Upper lobe of left lung (tissue), 6 donors: Measurements from ENCODE around the gene SERTAD2. TPM values are rescaled to one million over a fixed set of nuclear protein-coding genes. Genes with fewer than 3 reads are reported as not detected.

Experiments used
- ATAC-seq, 2 donors: fragments of 200-7000 bp; cut with Tn5 transposase; one replicate each; pipeline ENCODE4 v1.9.1; 2022; ENCODE audit warnings: mild to moderate bottlenecking in 2 of 2, moderate library complexity in 2 of 2; ENCODE audit not compliant: low FRiP score in 2 of 2
- DNase-seq, 2 donors: peaks; one replicate each; pipeline ENCODE4 v3.0.0-alpha.2; 2019 to 2020
- H3K27ac ChIP-seq, 4 donors: fragments of 200-600 bp; sonication (generic); one replicate each; pipeline ENCODE4 v1.5.1; 2016 to 2019
- H3K27me3 ChIP-seq, 4 donors: fragments of 200-600 bp; sonication (generic); one replicate each; pipeline ENCODE4 v1.5.1; 2017 to 2019
- H3K36me3 ChIP-seq, 4 donors: fragments of 200-600 bp; sonication (generic); one replicate each; pipeline ENCODE4 v1.5.1; 2016 to 2019
- H3K4me1 ChIP-seq, 4 donors: fragments of 200-600 bp; sonication (generic); one replicate each; pipeline ENCODE4 v1.5.1; 2018 to 2019
- H3K4me3 ChIP-seq, 4 donors: fragments of 200-600 bp; sonication (generic); one replicate each; pipeline ENCODE4 v1.5.1; 2017 to 2019; ENCODE audit warnings: mild to moderate bottlenecking in 2 of 4, moderate library complexity in 1 of 4
- H3K9me3 ChIP-seq, 4 donors: fragments of 200-600 bp; sonication (generic); one replicate each; pipeline ENCODE4 v1.5.1; 2018 to 2019
- EP300 ChIP-seq, 4 donors: sonication (generic); formaldehyde crosslinking; IDR thresholded peaks; one replicate each; pipeline ENCODE4 v1.5.1; 2017; ENCODE audit warnings: antibody characterized with exemption in 4 of 4, control low read depth in 2 of 4
- POLR2A ChIP-seq, 4 donors: fragments of 450-650 bp; IDR thresholded peaks; one replicate each; pipeline ENCODE4 v1.5.1; 2016 to 2017; ENCODE audit warnings: antibody characterized with exemption in 4 of 4, mild to moderate bottlenecking in 2 of 4
- POLR2AphosphoS5 ChIP-seq, 2 donors: sonication (generic); formaldehyde crosslinking; IDR thresholded peaks; one replicate each; pipeline ENCODE4 v1.5.1; 2017; ENCODE audit warnings: antibody characterized with exemption in 2 of 2
- WGBS, 2 donors: methylation state at CpG; one replicate each; pipeline ENCODE4 v1.1.5; 2017 to 2018; 5-methylcytosine and 5-hydroxymethylcytosine counted together
- total RNA-seq, 6 donors: library from RNA; depleted of rRNA in 4 of 6; stranded (reverse); fragments of >200 nt in 4 of 6; gene quantifications; one replicate each; pipeline versions ENCODE4 v1.1.0 to v1.2.1, GENCODE V29; 2016 to 2021
- TF ChIP-seq, protein P1 (sequence below), 6 experiments: fragments of 450-650 bp in 4 of 6; fragments of 200-600 bp in 2 of 6; sonication (generic) in 2 of 6; IDR thresholded peaks; one replicate each; pipeline ENCODE4 v1.5.1; 2016 to 2019; ENCODE audit warnings: antibody characterized with exemption in 6 of 6
- donor health status: DM: no; HTN: no; CAD: no; lungs with moderate emphysema.
- donor health status: DM: no; HTN: yes; CAD: no; lungs with severe emphysema.

Gene SERTAD2
- total RNA-seq, 6 donors from 2014 or later, result 10.4 to 43.0 (median 20.0) TPM

DNA sequence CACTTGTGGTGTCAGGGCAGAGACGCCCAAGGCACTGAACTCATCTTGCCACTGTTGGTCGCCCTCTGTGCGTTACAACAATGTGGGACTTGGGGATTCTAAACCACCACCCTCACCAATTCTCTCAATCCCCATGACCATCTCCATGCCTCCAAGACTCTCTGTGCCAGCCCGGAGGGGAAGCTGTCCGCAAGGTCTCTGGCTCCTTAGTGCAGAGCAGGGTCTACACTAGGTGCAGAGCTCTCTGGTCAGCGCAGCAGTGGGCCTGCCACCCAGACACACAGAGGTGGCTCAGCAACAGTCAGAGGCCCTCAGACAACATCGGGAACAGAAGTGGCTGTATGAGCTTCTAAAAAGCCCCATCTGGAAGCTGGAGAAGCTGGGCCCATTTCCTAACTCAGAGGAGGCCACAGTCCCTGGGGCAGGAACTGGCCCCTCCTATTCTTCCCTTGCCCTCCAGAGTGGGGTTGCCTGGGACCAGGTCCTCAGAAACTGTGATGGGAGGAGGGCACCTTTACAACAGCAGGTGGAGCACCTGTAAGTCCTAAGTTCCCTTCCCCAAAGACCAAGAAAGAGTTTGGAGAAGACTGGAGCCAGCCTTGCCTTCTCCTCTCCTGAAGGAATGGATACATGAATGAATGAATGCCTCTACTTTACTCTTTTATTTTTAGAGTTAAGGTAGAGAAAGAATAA lies 37.7 kb downstream of the SERTAD2 start:
- 94 to 97% methylated on average over 3 to 7 of the region's 7 CpGs for WGBS, 2 donors

GRCh38 chr2:64615192-64615763 lies 38.4 kb downstream of the SERTAD2 start:
- Histone ChIP-seq H3K36me3 (no peaks in the 10 kb centered on the region), H3K4me1 (no peaks in the 10 kb centered on the region), H3K4me3 (no peak overlapping the region), H3K27ac (no peak overlapping the region), H3K9me3 (no peaks in the 10 kb centered on the region), H3K27me3 (no peaks in the 10 kb centered on the region)
- WGBS, 2 donors, result 94 to 95% methylated on average over 4 to 6 of the region's 6 CpGs
- DNase-seq (no peak), ATAC-seq (no peak)
- TF ChIP-seq POLR2AphosphoS5 (IDR thresholded peaks at IDR 0.05), result no peak

More for the DNA sequence above, 37.7 kb downstream of the SERTAD2 start:
- Histone ChIP-seq H3K9me3 (no peaks in the 10 kb centered on the region), H3K36me3 (no peaks in the 10 kb centered on the region), H3K27me3 (no peaks in the 10 kb centered on the region), H3K4me1 (no peaks in the 10 kb centered on the region), H3K27ac (no peak overlapping the region), H3K4me3 (no peak overlapping the region)
- TF ChIP-seq, protein P1, sequence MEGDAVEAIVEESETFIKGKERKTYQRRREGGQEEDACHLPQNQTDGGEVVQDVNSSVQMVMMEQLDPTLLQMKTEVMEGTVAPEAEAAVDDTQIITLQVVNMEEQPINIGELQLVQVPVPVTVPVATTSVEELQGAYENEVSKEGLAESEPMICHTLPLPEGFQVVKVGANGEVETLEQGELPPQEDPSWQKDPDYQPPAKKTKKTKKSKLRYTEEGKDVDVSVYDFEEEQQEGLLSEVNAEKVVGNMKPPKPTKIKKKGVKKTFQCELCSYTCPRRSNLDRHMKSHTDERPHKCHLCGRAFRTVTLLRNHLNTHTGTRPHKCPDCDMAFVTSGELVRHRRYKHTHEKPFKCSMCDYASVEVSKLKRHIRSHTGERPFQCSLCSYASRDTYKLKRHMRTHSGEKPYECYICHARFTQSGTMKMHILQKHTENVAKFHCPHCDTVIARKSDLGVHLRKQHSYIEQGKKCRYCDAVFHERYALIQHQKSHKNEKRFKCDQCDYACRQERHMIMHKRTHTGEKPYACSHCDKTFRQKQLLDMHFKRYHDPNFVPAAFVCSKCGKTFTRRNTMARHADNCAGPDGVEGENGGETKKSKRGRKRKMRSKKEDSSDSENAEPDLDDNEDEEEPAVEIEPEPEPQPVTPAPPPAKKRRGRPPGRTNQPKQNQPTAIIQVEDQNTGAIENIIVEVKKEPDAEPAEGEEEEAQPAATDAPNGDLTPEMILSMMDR (IDR thresholded peaks at IDR 0.05), result no peak
- TF ChIP-seq POLR2A (IDR thresholded peaks at IDR 0.05), result no peak
- no peak for TF ChIP-seq POLR2AphosphoS5 (IDR thresholded peaks at IDR 0.05)
- no peak for TF ChIP-seq EP300 (IDR thresholded peaks at IDR 0.05)
- DNase-seq, result no peak
- no peak for ATAC-seq

DNA sequence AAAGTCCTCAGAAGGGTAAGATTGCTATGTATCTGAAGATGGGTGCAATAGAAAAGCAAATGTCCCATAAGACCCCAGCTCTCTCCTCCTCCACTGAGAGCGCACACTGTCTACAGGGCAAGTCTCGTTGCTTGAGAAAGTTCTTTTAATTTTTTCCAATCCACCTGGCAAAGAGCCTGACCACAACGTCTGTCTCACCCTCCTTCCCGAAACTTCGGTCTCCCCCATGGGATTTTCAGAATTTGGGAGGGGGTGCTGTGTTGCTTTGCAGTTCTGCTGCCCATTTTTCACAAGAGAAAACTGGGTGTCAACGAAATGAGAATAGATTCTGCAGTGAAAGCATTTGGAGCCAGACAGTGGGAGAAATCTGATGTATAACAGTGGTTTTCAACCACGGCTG lies 40.4 kb downstream of the SERTAD2 start:
- Histone ChIP-seq H3K4me3 (no peak overlapping the region), H3K36me3 (no peaks in the 10 kb centered on the region), H3K27me3 (no peaks in the 10 kb centered on the region), H3K4me1 (peaks cover 2 to 13% (median 8%) of the 10 kb centered on the region in 4 donors), H3K27ac (no peak overlapping the region), H3K9me3 (no peaks in the 10 kb centered on the region)
- peak in 1 of 2 donors; percentile 18 for ATAC-seq
- DNase-seq, result no peak
- TF ChIP-seq POLR2AphosphoS5 (IDR thresholded peaks at IDR 0.05) (no peak), POLR2A (IDR thresholded peaks at IDR 0.05) (no peak), EP300 (IDR thresholded peaks at IDR 0.05) (no peak)
- TF ChIP-seq, protein P1 (IDR thresholded peaks at IDR 0.05), result no peak
- 66 to 79% methylated on average over 7 of the region's 7 CpGs for WGBS, 2 donors

GRCh38 chr2:64612575-64613195 lies 41.0 kb downstream of the SERTAD2 start:
- Histone ChIP-seq H3K27me3 (no peaks in the 10 kb centered on the region), H3K4me3 (no peak overlapping the region), H3K9me3 (no peaks in the 10 kb centered on the region), H3K4me1 (peaks cover 8 to 19% (median 12%) of the 10 kb centered on the region in 4 donors), H3K27ac (no peak overlapping the region), H3K36me3 (no peaks in the 10 kb centered on the region)
- no peak for DNase-seq
- TF ChIP-seq POLR2A (IDR thresholded peaks at IDR 0.05) (no peak), EP300 (IDR thresholded peaks at IDR 0.05) (no peak), POLR2AphosphoS5 (IDR thresholded peaks at IDR 0.05) (no peak)
- TF ChIP-seq, protein P1 (IDR thresholded peaks at IDR 0.05), result no peak
- no peak for ATAC-seq
- 75 to 93% methylated on average over 4 to 5 of the region's 5 CpGs for WGBS, 2 donors

DNA sequence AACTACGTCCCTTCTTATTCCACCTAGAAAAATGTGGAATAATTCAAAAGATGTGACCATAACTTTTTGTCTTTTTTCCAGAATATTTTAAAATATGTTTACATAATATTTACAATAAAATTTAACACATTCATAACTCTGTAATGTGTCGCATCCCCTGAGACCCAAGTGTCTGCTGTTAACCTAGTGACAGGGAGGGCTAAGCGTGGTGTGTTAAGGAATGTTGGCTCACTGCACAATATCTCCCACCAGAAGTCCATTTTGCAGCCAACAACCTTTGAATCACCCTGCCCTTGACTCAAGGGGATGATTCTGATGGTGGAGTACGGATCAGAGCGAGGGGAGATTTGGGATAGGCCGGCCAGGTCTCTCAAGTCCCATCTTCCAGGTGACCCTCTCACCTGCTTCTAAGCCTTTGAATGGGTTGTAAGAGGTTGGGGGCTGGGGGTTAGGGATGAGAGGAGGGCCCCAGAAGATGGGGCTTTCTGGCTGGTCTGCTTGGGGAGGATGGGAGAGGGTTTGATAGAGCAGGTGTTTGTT lies 43.3 kb downstream of the SERTAD2 start:
- ATAC-seq, result no peak
- H3K27ac ChIP-seq, result no peak overlapping the region
- H3K4me1 ChIP-seq, result peaks cover 12 to 32% (median 20%) of the 10 kb centered on the region in 4 donors
- no peak for DNase-seq
- 96 to 99% methylated on average over 6 of the region's 6 CpGs for WGBS, 2 donors
- H3K4me3 ChIP-seq, result no peak overlapping the region
- H3K36me3 ChIP-seq, result no peaks in the 10 kb centered on the region
- TF ChIP-seq POLR2AphosphoS5 (IDR thresholded peaks at IDR 0.05) (no peak), EP300 (IDR thresholded peaks at IDR 0.05) (no peak), POLR2A (IDR thresholded peaks at IDR 0.05) (no peak)
- TF ChIP-seq, protein P1 (IDR thresholded peaks at IDR 0.05), result no peak
- H3K9me3 ChIP-seq, result no peaks in the 10 kb centered on the region
- no peaks in the 10 kb centered on the region for H3K27me3 ChIP-seq
